Left renal cortex interstitium (tissue), 4 donors: ENCODE data around the gene ZNF354C. TPM values are rescaled to one million over a fixed set of nuclear protein-coding genes. Genes with fewer than 3 reads are reported as not detected.

Experiments used
- DNase-seq, 4 donors: peaks; one replicate each; pipeline ENCODE4 v3.0.0-alpha.2; 2013; ENCODE audit warnings: low read depth in 4 of 4, low spot score in 2 of 4, missing footprints in 1 of 4
- polyA plus RNA-seq, 4 donors: library from polyadenylated mRNA; unstranded; fragments of 120-200 nt; gene quantifications; one replicate each; pipeline ENCODE4 v1.2.1, GENCODE V29; 2013; ENCODE audit not compliant: insufficient read length in 4 of 4

ZNF354C gene
- polyA plus RNA-seq, 4 donors = 15.8 to 17.4 (median 16.6) TPM

DNA sequence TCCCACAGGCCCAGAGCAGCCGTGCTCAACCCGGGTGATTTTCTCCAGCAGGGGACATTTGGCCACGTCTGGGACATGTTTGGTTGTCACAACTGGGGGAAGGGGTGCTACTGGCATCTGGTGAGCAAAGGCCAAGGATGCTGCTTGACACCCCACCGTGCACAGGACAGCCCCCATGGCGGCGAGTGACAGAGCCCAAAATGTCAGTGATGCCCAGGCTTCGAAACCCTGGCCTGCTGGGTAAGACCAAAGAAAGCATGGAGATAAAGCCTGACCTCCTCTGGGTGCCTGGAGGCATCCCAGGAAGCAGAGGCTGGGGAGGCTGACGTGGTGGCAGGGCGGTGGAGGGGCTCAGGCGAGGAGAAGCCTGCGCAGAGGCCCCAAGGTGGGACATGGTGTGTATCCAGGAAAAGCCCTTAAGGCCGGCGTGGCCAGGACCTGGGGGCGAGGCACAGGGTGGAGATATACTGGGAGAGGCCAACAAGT is 66.4 kb downstream of the ZNF354C start:
- no peak for DNase-seq

DNA sequence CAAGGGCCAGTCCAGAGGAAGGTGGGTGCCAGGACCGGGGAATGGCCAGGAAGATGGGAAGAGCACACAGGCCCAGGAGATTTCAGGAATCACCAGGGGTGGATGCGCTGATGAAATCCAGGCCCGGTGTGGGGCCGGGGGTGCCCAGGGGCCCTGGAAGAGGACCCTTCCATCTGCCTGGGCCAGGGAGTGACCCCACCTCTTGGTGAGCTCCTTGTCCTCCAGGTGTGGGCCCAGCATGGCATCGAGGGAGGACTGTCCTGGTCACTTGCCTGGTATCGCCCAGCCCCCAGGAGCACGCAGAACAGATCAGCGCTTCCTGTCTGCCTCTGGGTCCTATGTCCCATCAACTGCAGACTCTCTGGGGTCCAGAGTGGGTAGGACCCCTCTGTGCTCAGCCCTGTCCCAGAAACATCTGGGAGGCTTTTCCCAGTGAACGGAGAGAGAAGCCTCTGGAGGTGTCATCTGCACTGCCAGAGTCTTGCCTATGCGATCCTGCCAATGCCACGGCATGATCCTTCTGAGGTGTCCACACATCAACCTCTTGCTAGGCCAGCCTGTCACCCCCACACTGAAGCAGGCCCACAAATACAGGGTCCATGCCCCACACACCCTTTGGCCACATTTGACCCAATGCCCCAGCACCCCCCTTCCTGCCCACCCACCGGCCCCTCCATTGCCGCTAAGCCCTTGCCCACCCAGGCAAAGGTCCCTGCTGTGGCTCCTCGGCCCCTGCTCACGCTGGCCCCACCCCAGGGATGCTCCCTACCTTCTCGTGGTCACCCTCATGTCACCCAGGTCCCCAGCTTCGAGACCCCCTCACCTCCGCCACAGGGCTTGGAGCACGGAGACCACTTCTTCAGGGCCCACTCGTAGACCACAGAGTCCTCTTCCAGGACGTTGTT is 67.2 kb downstream of the ZNF354C start:
- DNase-seq = no peak

- no peak for DNase-seq
Observed at GRCh38 chr5:179128041-179128365, 67.8 kb downstream of the ZNF354C start.

DNA sequence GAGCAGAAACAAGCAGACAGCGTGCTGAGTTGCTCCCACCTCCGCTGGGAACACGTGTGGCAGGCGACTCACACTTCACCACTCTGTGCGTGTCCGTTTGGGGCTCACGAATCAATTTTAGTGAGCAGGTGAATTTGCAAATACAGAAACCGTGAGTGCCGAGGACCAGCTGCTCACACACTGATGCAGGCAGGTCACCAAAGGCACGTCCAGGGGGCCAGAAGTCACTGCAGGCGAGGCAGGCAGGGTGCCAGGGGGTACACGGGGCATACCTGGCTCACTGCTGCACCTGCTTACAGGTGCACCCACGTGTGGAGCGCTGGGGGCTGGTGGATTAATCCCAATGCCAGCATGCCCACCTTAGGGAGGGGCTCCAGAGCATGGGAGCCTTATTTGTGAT is 68.8 kb downstream of the ZNF354C start:
- DNase-seq = no peak

- no peak for DNase-seq
Observed at GRCh38 chr5:179129607-179130071, 69.5 kb downstream of the ZNF354C start.

- DNase-seq = no peak
Observed at GRCh38 chr5:179130101-179130681, 70.0 kb downstream of the ZNF354C start.

DNA sequence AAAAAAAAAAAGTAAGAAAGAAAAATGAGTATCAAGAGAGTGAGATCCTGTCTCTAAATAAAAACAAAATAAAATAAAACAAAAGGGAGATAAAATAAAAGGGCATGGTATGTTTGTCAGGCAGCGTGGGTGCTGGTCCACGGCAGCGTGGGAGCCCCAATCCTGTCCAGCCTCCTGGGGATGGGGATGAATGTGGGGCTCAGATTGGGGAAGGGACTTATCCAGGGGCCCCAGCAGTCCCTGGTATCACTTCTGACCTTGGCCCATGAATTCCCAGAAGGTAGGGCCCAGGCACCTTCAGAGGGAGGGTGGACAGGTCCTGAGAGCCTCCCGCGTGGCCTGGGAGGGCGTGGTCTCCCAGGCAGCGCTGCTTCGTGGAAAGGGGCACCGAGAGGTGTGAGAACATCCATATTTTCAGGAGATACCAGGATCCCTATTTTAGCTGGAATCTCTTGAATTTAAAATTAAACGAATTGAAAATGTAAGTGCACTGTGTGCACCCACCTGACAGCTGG is 71.2 kb downstream of the ZNF354C start:
- no peak for DNase-seq

DNA sequence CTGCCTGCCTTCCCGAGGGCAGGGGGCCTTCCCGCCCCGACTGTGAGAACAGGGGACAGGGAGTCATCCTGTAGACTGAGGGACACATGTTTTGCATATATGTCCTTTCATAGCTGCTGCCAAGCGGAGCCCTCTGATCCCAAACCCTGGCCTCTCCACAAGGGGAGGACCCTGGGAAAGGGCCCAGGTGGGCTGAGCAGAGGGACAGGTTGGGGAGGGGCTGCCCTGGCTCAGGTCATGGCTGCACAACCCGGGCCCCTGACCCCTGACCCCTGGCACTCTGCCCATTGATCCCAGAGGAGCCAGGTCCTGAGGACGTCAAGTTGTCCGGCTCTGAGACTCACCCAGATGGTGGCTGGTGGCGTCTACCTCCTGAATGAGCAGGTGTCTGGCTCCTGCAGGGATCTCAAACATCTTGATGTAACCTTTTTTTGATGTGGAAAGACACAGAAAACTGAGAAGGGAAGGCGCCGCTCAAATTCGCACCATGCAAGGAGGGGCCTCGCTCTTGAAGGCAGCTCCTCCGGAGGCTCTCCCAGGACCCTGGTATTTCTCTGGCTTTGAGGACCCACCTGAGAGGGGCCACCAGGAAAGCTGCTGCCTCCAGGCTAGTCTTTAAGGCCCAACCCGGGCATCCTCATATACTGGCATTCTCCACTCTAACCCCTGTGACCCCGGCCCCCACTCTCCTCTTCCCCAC is 71.9 kb downstream of the ZNF354C start:
- no peak for DNase-seq

DNA sequence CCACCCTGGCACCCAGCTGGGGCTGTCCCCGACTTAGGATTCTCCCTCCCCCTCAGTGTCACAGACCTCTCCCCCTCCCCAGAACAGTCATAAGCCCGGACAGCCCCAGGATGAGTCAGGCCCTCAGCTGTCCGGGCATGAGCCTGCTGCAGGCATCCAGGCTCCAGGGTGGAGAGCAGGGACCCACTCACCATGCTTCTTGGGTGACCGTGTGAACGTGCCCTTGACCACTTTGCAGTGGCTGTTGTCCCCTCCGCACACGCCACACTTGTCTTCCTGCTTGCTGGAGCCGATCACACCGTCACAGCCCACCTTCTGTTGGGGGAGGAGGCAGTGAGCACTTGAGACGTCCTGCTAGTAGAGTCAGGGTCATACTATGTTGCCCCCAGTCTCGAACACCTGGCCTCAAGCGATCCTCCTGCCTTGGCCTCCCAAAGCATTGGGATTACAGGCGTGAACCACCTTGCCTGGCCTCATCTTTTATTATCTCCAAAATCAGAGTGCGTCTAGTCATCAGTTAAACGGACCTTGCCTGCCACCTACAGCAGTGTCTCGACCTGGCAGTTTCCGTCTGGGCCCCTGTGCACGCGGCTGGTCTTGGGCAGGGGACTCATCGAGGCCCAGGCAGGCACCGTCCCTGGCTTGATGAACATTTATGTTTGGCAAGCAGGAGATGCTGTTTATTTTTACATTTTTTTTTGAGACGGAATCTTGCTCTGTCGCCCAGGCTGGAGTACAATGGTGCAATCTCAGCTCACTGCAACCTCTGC is 72.6 kb downstream of the ZNF354C start:
- no peak for DNase-seq

Other genes with a start within 250 kb of the ZNF354C start
- gene ZNF354B, start 200.4 kb upstream of the ZNF354C start, polyA plus RNA-seq = 10 to 100 TPM; 18.0 to 33.8 (median 26.0) TPM
- 1 to 10 TPM; 6.2 to 9.4 (median 7.7) TPM for gene ZFP2, start 164.5 kb upstream of the ZNF354C start, polyA plus RNA-seq
- gene ZNF454, start 119.2 kb upstream of the ZNF354C start, polyA plus RNA-seq = 10 to 100 TPM in 1 of 4 donors, 1 to 10 TPM in 3; 5.1 to 10.6 (median 7.0) TPM
- 1 to 10 TPM in 2 of 4 donors, under 1 TPM in 2; 0.37 to 2.0 (median 1.1) TPM for gene GRM6, start 65.1 kb upstream of the ZNF354C start, polyA plus RNA-seq
- 1 to 10 TPM; 8.0 to 8.5 (median 8.1) TPM for gene ZNF879, start 36.6 kb upstream of the ZNF354C start, polyA plus RNA-seq